Naive thymus-derived CD8-positive, alpha-beta T cell (primary cell): ENCODE results near the gene TRPC6. TPM values are rescaled to one million over a fixed set of nuclear protein-coding genes. Genes with fewer than 3 reads are reported as not detected.

Experiments used
- ATAC-seq, 2 donors: fragments of 150-1000 bp; cut with Tn5 transposase in 1 of 2; sonication (Bioruptor Pico), chemical (Tn5 transposase) in 1 of 2; 1 replicate in 1 of 2; 2 replicates in 1 of 2; pipeline ENCODE4 v1.10.0; 2021; ENCODE audit warnings: mild to moderate bottlenecking in 2 of 2, moderate library complexity in 2 of 2
- POLR2A ChIA-PET: fragments of 350-600 bp; sonication (Branson Sonifier 250); formaldehyde crosslinking; loops from one replicate; lab custom pipeline; 2021; ENCODE audit warnings: antibody characterized with exemption; lab: Charles Lee
- DNase-seq, 10 donors: peaks; one replicate each; pipeline versions ENCODE4 v3.0.0 to v3.0.0-alpha.2; 2020 to 2022
- H3K27ac Mint-ChIP-seq, 10 donors: one replicate each; pipeline ENCODE4 v1.8.0; 2020 to 2022; ENCODE audit warnings: mild to moderate bottlenecking in 10 of 10, mixed read lengths in 10 of 10, moderate library complexity in 4 of 10, inconsistent platforms in 1 of 10
- H3K27me3 Mint-ChIP-seq, 5 donors: one replicate each; pipeline ENCODE4 v1.8.0; 2021 to 2022; ENCODE audit warnings: mixed read lengths in 5 of 5
- H3K36me3 Mint-ChIP-seq, 3 donors: one replicate each; pipeline ENCODE4 v1.8.0; 2020 to 2022; ENCODE audit warnings: mixed read lengths in 3 of 3, mild to moderate bottlenecking in 2 of 3, inconsistent platforms in 1 of 3
- H3K4me1 Mint-ChIP-seq, 4 donors: one replicate each; pipeline ENCODE4 v1.8.0; 2021 to 2022; ENCODE audit warnings: mixed read lengths in 4 of 4
- H3K4me3 Mint-ChIP-seq, 10 donors: one replicate each; pipeline ENCODE4 v1.8.0; 2020 to 2022; ENCODE audit warnings: mild to moderate bottlenecking in 10 of 10, mixed read lengths in 10 of 10, moderate library complexity in 6 of 10, inconsistent platforms in 1 of 10
- H3K9me3 Mint-ChIP-seq, 9 donors: one replicate each; pipeline ENCODE4 v1.8.0; 2020 to 2022; ENCODE audit warnings: mixed read lengths in 9 of 9, mild to moderate bottlenecking in 3 of 9, inconsistent platforms in 1 of 9, moderate library complexity in 1 of 9
- polyA plus RNA-seq, 3 donors: library from polyadenylated mRNA; unstranded; fragments of 300-500 nt; fragmentation: Illumina TruSeq; gene quantifications; one replicate each; pipeline ENCODE4 v1.2.3, GENCODE V29; 2021
- total RNA-seq, 8 experiments: library from RNA in 2 of 8; stranded (reverse) in 2 of 8; gene quantifications; one replicate each; pipeline ENCODE4 v1.2.3 and lab custom pipeline; 2021 to 2026

TRPC6 gene
- total RNA-seq (not detected), polyA plus RNA-seq (not detected), total RNA-seq (lab: John Stamatoyannopoulos, UW) (0 reads per million in 6 experiments)

DNA sequence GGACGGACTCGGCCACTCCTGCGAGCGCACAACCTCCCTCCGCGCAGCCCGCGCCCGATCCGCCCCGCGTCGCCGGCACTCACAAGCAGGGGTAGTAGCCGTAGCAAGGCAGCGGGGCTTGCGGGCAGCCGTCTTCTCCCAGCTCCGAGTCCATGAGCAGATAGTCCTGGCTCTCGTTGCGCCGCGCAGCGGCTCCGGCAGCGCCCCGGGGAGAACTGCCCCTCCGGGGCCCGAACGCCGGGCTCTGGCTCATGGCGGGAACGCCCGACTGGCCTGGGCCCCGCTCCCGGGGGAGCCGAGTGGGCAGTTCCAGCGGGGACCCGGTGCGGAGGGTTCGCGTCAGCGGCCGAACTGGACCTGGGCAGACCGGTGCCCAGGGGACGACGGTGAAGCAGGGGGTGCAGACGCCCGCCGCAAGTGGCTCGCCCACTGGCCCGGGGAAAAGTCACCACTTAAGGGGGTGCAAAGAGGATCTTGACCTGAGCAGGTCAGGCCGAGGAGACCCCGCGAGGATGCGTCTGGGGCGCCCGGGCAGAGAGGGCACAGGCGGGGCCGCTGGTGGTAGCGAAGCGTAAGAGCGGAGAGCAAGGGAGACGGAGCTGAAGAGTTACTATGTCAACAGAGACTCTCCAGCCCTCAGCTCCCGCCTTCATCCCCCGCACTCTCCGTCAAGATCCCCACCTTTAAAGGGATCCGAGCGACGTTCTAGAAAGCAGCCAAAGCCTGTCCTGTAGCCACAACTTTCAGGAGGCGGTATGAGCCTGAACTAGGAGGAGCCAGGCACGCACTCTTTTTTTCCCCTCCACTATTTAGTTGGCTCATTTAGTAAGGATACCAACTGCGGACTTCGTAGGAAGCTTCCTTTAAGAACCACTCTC, at the start of gene TRPC6:
TSS of gene TRPC6 (minus strand) at position 757 of the 878 bp plus-strand sequence. CDS start at position 253, 504 bp downstream.
- H3K27ac Mint-ChIP-seq = no peak within 1 kb of the TSS
- ATAC-seq (no peak), DNase-seq (no peak)
- no peak within 1 kb of the TSS for H3K4me3 Mint-ChIP-seq
- POLR2A ChIA-PET = no interaction called here
- H3K36me3 Mint-ChIP-seq = peaks cover 0 to 9% (median 2%) of the 10 kb centered on the region in 3 donors
- H3K4me1 Mint-ChIP-seq = no peaks in the 10 kb centered on the region
- H3K9me3 Mint-ChIP-seq = peaks cover 0 to 18% (median 6%) of the 10 kb centered on the region in 9 donors
- peaks cover 12 to 36% (median 24%) of the 10 kb centered on the region in 5 donors for H3K27me3 Mint-ChIP-seq

DNA sequence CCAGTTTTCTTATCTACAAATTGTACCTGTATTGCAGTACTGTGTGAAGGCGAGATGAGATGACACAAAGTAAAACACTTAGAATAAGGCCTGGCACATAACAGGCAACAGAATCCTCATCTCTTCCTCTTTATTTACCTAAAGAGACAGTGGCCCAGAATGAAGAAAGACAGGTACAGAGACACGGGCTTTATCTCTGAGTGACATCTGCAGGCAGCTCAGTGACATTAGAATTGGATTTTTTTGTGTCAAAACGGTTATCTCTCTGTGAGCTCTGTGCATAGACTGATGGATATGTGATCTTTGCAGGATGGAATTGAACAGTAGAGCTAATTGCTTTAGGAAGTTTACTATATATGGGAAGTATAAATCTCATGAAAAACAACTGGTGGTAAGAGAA, 36.2 kb upstream of the TRPC6 start:
- no peaks in the 10 kb centered on the region for H3K27me3 Mint-ChIP-seq
- no peak overlapping the region for H3K4me3 Mint-ChIP-seq
- H3K9me3 Mint-ChIP-seq = peaks cover 0 to 6% (median 0%) of the 10 kb centered on the region in 9 donors
- no peaks in the 10 kb centered on the region for H3K36me3 Mint-ChIP-seq
- no peaks in the 10 kb centered on the region for H3K4me1 Mint-ChIP-seq
- DNase-seq = no peak
- ATAC-seq = no peak
- POLR2A ChIA-PET = no interaction called here
- no peak overlapping the region for H3K27ac Mint-ChIP-seq

DNA sequence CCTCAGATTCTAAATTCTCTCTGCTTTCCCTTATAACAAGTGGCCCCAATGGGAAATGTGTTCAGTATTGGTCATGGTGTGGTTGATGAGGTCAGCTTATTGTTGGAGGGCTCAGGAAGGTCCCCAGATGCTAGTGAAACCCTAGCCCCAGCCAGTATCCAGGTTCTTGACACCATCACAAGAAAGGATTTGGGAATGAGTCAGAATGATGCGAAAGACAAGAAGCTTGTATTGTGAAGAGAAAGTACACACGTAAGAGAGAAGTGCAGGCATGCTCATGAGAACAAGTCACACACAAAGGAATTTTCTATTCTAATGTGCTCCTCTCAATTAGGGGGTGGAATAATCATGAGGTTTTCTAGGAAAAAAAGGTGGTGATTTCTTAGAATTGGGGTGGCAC, 34.9 kb upstream of the TRPC6 start:
- Mint-ChIP-seq H3K27me3 (no peaks in the 10 kb centered on the region), H3K27ac (no peak overlapping the region), H3K4me1 (no peaks in the 10 kb centered on the region), H3K36me3 (no peaks in the 10 kb centered on the region), H3K4me3 (no peak overlapping the region), H3K9me3 (peaks cover 0 to 8% (median 0%) of the 10 kb centered on the region in 9 donors)
- POLR2A ChIA-PET = no interaction called here
- ATAC-seq (no peak), DNase-seq (no peak)

DNA sequence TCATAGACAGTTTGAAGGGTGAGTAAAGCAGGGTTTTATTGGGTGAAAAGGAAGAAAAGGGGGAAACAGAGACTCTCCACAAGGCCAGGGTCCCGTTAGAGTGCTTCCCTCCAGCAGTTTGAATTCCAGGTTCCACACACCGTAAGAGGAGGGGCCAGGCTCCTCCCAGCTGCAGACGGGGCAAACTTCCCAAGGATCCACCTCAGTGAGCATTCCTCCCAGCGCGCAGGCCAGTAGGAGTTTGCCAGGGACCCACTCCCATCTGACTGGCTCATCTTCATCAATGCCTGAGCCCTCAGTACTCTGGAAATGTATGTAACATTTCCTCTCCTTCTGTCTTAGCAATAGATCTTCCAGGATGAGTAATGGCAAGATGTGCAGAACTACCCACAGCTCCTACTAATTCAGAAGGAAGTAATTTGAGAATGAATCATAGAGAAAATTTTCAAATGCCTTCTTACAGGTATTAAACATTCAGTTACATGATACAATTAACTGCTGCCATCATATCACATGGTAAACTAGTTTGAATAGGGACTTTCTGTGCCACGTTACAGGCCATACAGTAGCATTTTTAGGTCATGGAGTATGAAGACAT, 34.0 kb upstream of the TRPC6 start:
- POLR2A ChIA-PET = no interaction called here
- Mint-ChIP-seq H3K9me3 (peaks cover 0 to 8% (median 0%) of the 10 kb centered on the region in 9 donors), H3K27me3 (peaks cover 0 to 3% (median 0%) of the 10 kb centered on the region in 5 donors), H3K36me3 (no peaks in the 10 kb centered on the region), H3K4me1 (no peaks in the 10 kb centered on the region), H3K4me3 (no peak overlapping the region), H3K27ac (no peak overlapping the region)
- ATAC-seq (no peak), DNase-seq (no peak)

DNA sequence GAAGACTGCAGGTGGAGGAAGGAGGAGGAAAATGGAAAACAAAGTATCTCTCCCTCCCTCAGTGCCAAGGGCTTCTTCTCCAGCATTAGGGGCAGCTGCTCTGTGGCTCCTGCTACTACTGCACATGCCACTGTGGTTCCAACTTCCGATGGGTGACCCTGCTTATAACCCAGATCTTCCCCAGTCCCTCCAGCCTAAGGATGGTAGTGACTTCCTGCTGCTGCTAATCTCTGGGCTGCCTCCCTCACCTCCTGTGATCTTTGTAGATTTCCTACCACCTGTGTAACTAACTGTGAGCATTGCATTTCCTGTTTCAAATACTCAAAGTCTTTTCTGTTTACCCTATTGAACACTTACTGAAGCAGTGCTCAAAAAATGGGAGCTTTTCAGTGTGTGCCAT, 28.7 kb upstream of the TRPC6 start:
- no peak for DNase-seq
- Mint-ChIP-seq H3K27me3 (peaks cover 0 to 3% (median 0%) of the 10 kb centered on the region in 5 donors), H3K4me1 (no peaks in the 10 kb centered on the region), H3K36me3 (no peaks in the 10 kb centered on the region), H3K27ac (no peak overlapping the region), H3K9me3 (peaks cover 0 to 11% (median 0%) of the 10 kb centered on the region in 9 donors), H3K4me3 (no peak overlapping the region)
- peak in 1 of 2 donors; percentile 23 for ATAC-seq
- POLR2A ChIA-PET = no interaction called here

DNA sequence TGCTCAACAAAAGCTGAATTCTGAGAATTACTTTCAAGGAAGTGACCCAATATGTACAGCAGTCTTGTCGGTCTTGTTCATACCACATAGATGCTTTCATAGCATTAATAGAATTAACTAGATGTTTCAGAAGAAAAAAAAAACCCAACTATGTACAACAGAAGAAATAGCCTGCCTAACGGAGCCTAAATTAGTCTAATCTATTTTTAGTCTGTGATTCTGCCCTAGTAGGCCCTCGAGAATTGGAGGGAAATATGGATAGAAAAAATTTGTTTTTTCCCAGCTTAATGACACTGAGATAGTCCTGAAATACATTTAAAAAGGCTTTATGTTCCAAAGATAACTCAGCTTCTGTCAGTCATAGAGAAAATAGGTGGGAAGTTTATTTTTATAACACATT, 17.1 kb upstream of the TRPC6 start:
- Mint-ChIP-seq H3K9me3 (peaks cover 0 to 17% (median 0%) of the 10 kb centered on the region in 9 donors), H3K27me3 (no peaks in the 10 kb centered on the region), H3K27ac (no peak overlapping the region), H3K4me1 (peaks cover 0 to 2% (median 0%) of the 10 kb centered on the region in 4 donors), H3K4me3 (no peak overlapping the region), H3K36me3 (no peaks in the 10 kb centered on the region)
- POLR2A ChIA-PET = no interaction called here
- no peak for DNase-seq
- no peak for ATAC-seq

DNA sequence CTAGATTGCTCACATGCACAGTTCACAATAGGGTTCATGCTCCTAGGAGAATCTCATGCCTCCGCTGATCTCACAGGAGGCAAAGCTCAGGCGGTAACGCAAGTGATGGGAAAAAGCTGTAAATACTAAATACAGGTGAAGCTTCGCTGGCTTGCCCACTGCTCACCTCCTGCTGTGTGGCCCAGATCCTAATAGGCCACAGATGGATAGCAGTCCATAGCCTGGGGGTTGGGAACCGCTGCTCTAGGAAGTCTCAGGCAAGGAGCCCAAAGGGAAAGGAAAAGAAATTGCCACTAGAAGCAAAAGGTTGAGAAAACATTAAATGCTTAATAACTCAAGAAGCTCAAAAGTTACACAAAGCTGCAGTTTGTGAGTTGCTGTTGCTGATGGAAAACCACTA, 3.2 kb upstream of the TRPC6 start:
- Mint-ChIP-seq H3K27ac (no peak overlapping the region), H3K27me3 (peaks cover 10 to 25% (median 14%) of the 10 kb centered on the region in 5 donors), H3K4me1 (no peaks in the 10 kb centered on the region), H3K4me3 (peak overlapping the region in 1 of 10 donors; percentile 20), H3K9me3 (peaks cover 0 to 12% (median 0%) of the 10 kb centered on the region in 9 donors), H3K36me3 (peaks cover 0 to 6% (median 2%) of the 10 kb centered on the region in 3 donors)
- DNase-seq (no peak), ATAC-seq (no peak)
- POLR2A ChIA-PET = no interaction called here

DNA sequence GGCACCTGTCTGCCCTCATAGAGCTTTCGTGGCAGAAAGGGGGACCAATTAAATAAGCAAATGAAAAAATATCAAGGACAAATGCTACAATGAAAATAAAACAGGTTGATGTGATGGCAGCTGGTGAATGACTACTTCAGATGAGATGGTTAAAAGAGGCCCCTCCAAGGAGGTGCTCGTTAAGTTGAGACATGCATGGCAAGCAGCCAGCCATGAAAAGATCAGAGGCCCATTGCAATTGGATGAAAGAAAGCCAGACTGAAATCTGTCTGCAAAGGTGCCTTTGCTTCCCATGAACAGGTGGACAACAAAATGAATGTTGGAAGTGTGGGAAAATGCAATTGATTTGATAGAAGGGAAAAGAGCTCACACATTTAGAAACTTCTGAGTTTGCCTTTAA, 848 bp upstream of the TRPC6 start:
- Mint-ChIP-seq H3K4me1 (no peaks in the 10 kb centered on the region), H3K4me3 (no peak overlapping the region), H3K27me3 (peaks cover 12 to 36% (median 24%) of the 10 kb centered on the region in 5 donors), H3K9me3 (peaks cover 0 to 14% (median 3%) of the 10 kb centered on the region in 9 donors), H3K27ac (no peak overlapping the region), H3K36me3 (peaks cover 0 to 9% (median 2%) of the 10 kb centered on the region in 3 donors)
- DNase-seq (no peak), ATAC-seq (no peak)
- POLR2A ChIA-PET = no interaction called here

DNA sequence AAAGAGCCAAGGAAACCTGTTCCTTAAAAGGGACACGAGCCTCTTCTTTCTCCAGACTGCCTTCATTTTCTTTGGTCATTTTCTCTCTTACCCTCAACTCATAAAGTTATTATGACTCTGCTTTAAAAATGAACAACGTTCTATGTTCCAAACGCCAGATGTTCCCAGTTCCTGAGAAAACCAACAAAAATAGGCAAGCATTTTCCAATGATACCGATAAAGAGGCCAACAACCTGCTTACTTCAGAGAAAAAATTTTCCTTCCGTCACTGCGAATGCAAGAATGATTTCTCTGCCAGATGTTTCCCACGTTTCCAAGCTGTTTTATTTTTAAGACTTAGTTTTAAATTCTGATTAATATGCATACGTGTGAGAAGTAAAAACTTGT, 315 bp upstream of the TRPC6 start:
- peaks cover 0 to 9% (median 2%) of the 10 kb centered on the region in 3 donors for H3K36me3 Mint-ChIP-seq
- H3K4me1 Mint-ChIP-seq = no peaks in the 10 kb centered on the region
- peaks cover 0 to 18% (median 6%) of the 10 kb centered on the region in 9 donors for H3K9me3 Mint-ChIP-seq
- no peak for ATAC-seq
- H3K4me3 Mint-ChIP-seq = no peak overlapping the region
- H3K27ac Mint-ChIP-seq = no peak overlapping the region
- POLR2A ChIA-PET = no interaction called here
- peaks cover 12 to 36% (median 24%) of the 10 kb centered on the region in 5 donors for H3K27me3 Mint-ChIP-seq
- DNase-seq = no peak

DNA sequence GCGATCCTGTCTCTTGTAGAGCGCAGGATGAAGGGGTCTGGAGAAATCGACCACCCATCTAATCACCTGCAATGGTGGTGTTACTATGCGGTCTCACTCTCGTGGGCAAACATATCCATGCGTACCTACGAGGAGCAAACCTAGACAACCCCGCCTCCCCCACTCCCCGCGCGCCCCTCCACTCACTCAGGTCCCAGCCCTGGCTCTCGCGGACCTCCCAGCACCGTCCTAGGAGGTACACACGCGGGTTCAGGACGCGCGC, 887 bp downstream of the TRPC6 start:
- ATAC-seq (no peak), DNase-seq (no peak)
- Mint-ChIP-seq H3K36me3 (peaks cover 0 to 9% (median 2%) of the 10 kb centered on the region in 3 donors), H3K4me3 (no peak overlapping the region), H3K27ac (no peak overlapping the region), H3K4me1 (no peaks in the 10 kb centered on the region), H3K27me3 (peaks cover 12 to 36% (median 24%) of the 10 kb centered on the region in 5 donors), H3K9me3 (peaks cover 0 to 18% (median 6%) of the 10 kb centered on the region in 9 donors)
- POLR2A ChIA-PET = no interaction called here

DNA sequence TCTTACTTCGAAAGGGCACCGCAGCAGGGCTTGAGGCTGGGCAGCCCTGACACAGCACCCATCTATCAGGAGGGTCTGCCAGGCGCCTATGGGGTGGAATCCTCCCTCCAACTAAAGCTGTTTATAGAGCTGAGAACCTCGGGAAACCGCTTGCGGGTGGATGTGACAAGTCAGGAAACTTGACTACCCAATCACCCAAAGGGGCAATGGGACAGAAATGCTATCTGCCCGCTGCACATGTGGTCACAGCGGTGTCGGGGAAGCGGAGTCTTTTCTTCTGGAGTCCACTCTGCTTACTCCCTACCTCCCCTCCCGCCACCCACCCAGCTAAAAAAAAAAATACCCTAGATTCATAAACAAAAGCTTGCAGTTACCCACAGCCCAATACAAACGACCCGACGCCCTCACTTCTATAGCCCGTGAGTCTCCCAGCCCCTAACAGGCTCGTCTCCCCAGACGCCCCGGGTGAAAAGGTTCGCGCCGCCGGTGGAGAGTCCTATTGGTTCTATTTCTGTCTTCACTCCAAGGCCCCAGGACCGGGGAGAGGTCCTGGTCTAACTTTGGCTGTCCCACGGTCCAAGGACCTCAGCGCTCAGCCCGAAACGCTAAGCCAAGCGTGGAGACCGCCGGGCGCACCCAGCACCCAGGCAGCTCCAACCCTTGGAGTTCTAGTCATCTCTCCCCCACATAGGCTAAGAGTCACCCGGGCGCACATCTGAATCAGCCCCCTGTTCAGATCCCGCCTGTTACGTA, 1.4 kb downstream of the TRPC6 start:
- Mint-ChIP-seq H3K36me3 (peaks cover 0 to 9% (median 2%) of the 10 kb centered on the region in 3 donors), H3K27ac (no peak overlapping the region), H3K4me3 (no peak overlapping the region), H3K4me1 (no peaks in the 10 kb centered on the region), H3K27me3 (peaks cover 12 to 36% (median 24%) of the 10 kb centered on the region in 5 donors), H3K9me3 (peaks cover 0 to 21% (median 7%) of the 10 kb centered on the region in 9 donors)
- POLR2A ChIA-PET = no interaction called here
- ATAC-seq (no peak), DNase-seq (no peak)

DNA sequence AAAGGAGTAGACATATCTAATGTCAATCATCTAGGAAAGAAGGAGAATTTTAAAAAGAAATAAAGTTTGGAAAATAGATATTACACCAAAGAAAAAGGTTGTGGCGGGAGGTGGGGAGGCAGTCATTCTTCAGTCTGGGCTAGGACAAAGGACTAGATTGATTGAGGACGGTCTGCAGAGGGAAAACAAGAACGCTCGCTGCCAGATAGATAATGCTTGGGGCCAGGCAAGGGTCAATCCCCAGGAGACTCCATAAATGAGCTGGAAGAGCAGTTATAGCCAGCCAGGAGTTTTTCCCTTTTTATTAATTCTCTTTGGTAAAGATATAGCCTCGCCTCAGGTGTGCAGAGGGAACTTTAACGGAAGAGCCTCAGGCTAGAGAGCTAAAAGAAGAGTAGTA, 6.3 kb downstream of the TRPC6 start:
- H3K36me3 Mint-ChIP-seq = peaks cover 0 to 4% (median 0%) of the 10 kb centered on the region in 3 donors
- peaks cover 2 to 16% (median 6%) of the 10 kb centered on the region in 5 donors for H3K27me3 Mint-ChIP-seq
- peaks cover 0 to 24% (median 7%) of the 10 kb centered on the region in 9 donors for H3K9me3 Mint-ChIP-seq
- H3K4me1 Mint-ChIP-seq = no peaks in the 10 kb centered on the region
- POLR2A ChIA-PET = no interaction called here
- no peak overlapping the region for H3K27ac Mint-ChIP-seq
- ATAC-seq = no peak
- no peak for DNase-seq
- H3K4me3 Mint-ChIP-seq = no peak overlapping the region
